HepG2 (cell line): Measurements from ENCODE around the gene MC5R. TPM values are rescaled to one million over a fixed set of nuclear protein-coding genes. Genes with fewer than 3 reads are reported as not detected.

ENCODE experiments used
- ATAC-seq: fragments of 200-7000 bp; cut with Tn5 transposase; 3 replicates; pipeline ENCODE4 v1.9.1; 2020; ENCODE audit warnings: mild to moderate bottlenecking, moderate library complexity
- BruUV-seq: library from RNA; stranded (reverse); fragments of 400-500 nt; replicated peaks from 2 replicates; lab custom pipeline; 2021; lab: Mats Ljungman, UMichigan
- CTCF ChIA-PET: fragments of 300-600 bp; formaldehyde crosslinking; extraction: SDS; loops from one replicate; lab custom pipeline; 2021; ENCODE audit warnings: low total read pairs, inconsistent platforms, low intra/inter-chr PET ratio; lab: Yijun Ruan, JAX
- POLR2A ChIA-PET: fragments of 350-600 bp; sonication (Branson Sonifier 250); formaldehyde crosslinking; loops from one replicate; lab custom pipeline; 2020; ENCODE audit warnings: antibody characterized with exemption, inconsistent platforms; lab: Yijun Ruan, JAX
- DNase-seq: peaks from one replicate; pipeline ENCODE4 v3.0.0-alpha.2; 2015; ENCODE audit warnings: low spot score
- FAIRE-seq: peaks from 3 replicates; lab custom pipeline; 2011; peaks lifted over from hg19 to GRCh38; lab: Jason Lieb, UNC
- H2AFZ ChIP-seq: one replicate; pipeline ENCODE4 v1.6.1; 2011; ENCODE audit warnings: low read length, inconsistent platforms
- H3K27ac ChIP-seq: fragments of 300-600 bp; 3 replicates; pipeline ENCODE4 v1.8.0; 2011; ENCODE audit warnings: mixed run types, mild to moderate bottlenecking, mixed read lengths, low read length, inconsistent platforms; ENCODE audit not compliant: insufficient read depth; ENCODE audit errors: extremely low read length
- H3K27me3 ChIP-seq, 2 experiments: fragments of 200-600 bp in 1 of 2; 2 replicates in 1 of 2; 3 replicates in 1 of 2; pipeline versions ENCODE4 v1.6.0 to v1.8.0; 2011; ENCODE audit warnings: low read length in 2 of 2, mild to moderate bottlenecking in 2 of 2, moderate library complexity in 2 of 2, inconsistent platforms in 1 of 2; ENCODE audit not compliant: insufficient read depth in 2 of 2, control insufficient read depth in 1 of 2
- H3K36me3 ChIP-seq, 2 experiments: fragments of 200-600 bp in 1 of 2; replicated peaks in 1 of 2; 2 replicates in 1 of 2; 3 replicates in 1 of 2; pipeline versions ENCODE4 v1.5.1 to v1.8.0; 2011; ENCODE audit warnings: low read length in 2 of 2, inconsistent platforms in 1 of 2; ENCODE audit not compliant: insufficient read depth in 2 of 2, control insufficient read depth in 1 of 2
- H3K4me1 ChIP-seq: 2 replicates; pipeline ENCODE4 v1.5.1; 2012; ENCODE audit warnings: low read length, inconsistent platforms; ENCODE audit not compliant: insufficient read depth
- H3K4me2 ChIP-seq: 2 replicates; pipeline ENCODE4 v1.6.0; 2011; ENCODE audit warnings: low read depth, low read length, inconsistent platforms
- H3K4me3 ChIP-seq, 3 experiments: fragments of 200-600 bp in 1 of 3; sonication (generic), shearing (Covaris generic) in 1 of 3; replicated peaks in 1 of 3; 2 replicates each; pipeline ENCODE4 v1.5.1; 2011 to 2016; ENCODE audit warnings: low read length in 3 of 3, inconsistent platforms in 2 of 3, low read depth in 2 of 3, mild to moderate bottlenecking in 2 of 3, control low read depth in 1 of 3, mixed read lengths in 1 of 3; ENCODE audit not compliant: insufficient read depth in 1 of 3
- H3K79me2 ChIP-seq: one replicate; pipeline ENCODE4 v1.6.1; 2011; ENCODE audit warnings: low read length, inconsistent platforms; ENCODE audit not compliant: insufficient read depth
- H3K9ac ChIP-seq: 2 replicates; pipeline ENCODE4 v1.6.0; 2011; ENCODE audit warnings: mild to moderate bottlenecking, low read depth, low read length, inconsistent platforms; ENCODE audit not compliant: insufficient read depth
- H3K9me3 ChIP-seq: 2 replicates; pipeline ENCODE4 v1.5.1; 2012; ENCODE audit warnings: mild to moderate bottlenecking, low read length
- H4K20me1 ChIP-seq: 2 replicates; pipeline ENCODE4 v1.6.0; 2011; ENCODE audit warnings: inconsistent platforms, mild to moderate bottlenecking, low read length, moderate library complexity; ENCODE audit not compliant: insufficient read depth
- ATF1 ChIP-seq: IDR thresholded peaks from 2 replicates; pipeline ENCODE4 v1.6.1; 2016; ENCODE audit warnings: mild to moderate bottlenecking, control low read depth
- CBX5 ChIP-seq: sonication (generic); formaldehyde crosslinking; IDR thresholded peaks from 2 replicates; pipeline ENCODE4 v1.4.0; 2020; ENCODE audit warnings: missing genetic modification reagents, borderline replicate concordance
- DNMT3B ChIP-seq: conservative IDR thresholded peaks from 2 replicates; pipeline ENCODE4 v1.6.1; 2016; ENCODE audit warnings: missing biosample characterization, control low read depth
- FOXK2 ChIP-seq: fragments of 450-650 bp; IDR thresholded peaks from 2 replicates; pipeline ENCODE4 v1.6.1; 2016
- GMEB2 ChIP-seq: IDR thresholded peaks from 2 replicates; pipeline ENCODE4 v1.6.1; 2016; ENCODE audit warnings: missing biosample characterization, missing genetic modification reagents, low read depth
- GRHL1 ChIP-seq: sonication (generic); formaldehyde crosslinking; conservative IDR thresholded peaks from 2 replicates; pipeline ENCODE4 v1.8.0; 2022; ENCODE audit warnings: missing genetic modification reagents
- HNF4A ChIP-seq: sonication (generic); formaldehyde crosslinking; IDR thresholded peaks from 2 replicates; pipeline ENCODE4 v1.4.0; 2020; ENCODE audit warnings: missing genetic modification reagents
- MEIS2 ChIP-seq: sonication (generic); formaldehyde crosslinking; IDR thresholded peaks from 2 replicates; pipeline ENCODE4 v1.9.0; 2021; ENCODE audit warnings: mild to moderate bottlenecking, missing genetic modification reagents
- MXD3 ChIP-seq: IDR thresholded peaks from 2 replicates; pipeline ENCODE4 v1.6.1; 2016; ENCODE audit warnings: mild to moderate bottlenecking, missing biosample characterization, missing genetic modification reagents
- SOX13 ChIP-seq, 3 experiments: fragments of 450-650 bp in 1 of 3; sonication (generic) in 1 of 3; formaldehyde crosslinking in 1 of 3; IDR thresholded peaks in 2 of 3; conservative IDR thresholded peaks in 1 of 3; 2 replicates each; pipeline versions ENCODE4 v1.5.0 to v1.6.1; 2016 to 2020; ENCODE audit warnings: antibody characterized with exemption in 1 of 3, mild to moderate bottlenecking in 1 of 3, missing compliant biosample characterization in 1 of 3, missing genetic modification reagents in 1 of 3, moderate library complexity in 1 of 3
- ZNF160 ChIP-seq: sonication (generic); formaldehyde crosslinking; IDR thresholded peaks from 2 replicates; pipeline ENCODE4 v1.8.0; 2022; ENCODE audit warnings: mild to moderate bottlenecking, inconsistent platforms, missing genetic modification reagents
- ZNF331 ChIP-seq: sonication (generic); formaldehyde crosslinking; IDR thresholded peaks from 2 replicates; pipeline ENCODE4 v1.4.0; 2020; ENCODE audit warnings: missing genetic modification reagents
- ZNF44 ChIP-seq: sonication (generic); formaldehyde crosslinking; IDR thresholded peaks from 2 replicates; pipeline ENCODE4 v1.5.1; 2020; ENCODE audit warnings: mild to moderate bottlenecking, missing genetic modification reagents
- WGBS: methylation state at CpG from one replicate; pipeline ENCODE4 v1.1.6; 2017; ENCODE audit warnings: low lambda C conversion rate; 5-methylcytosine and 5-hydroxymethylcytosine counted together
- in situ Hi-C: cut with HindIII; loops from 2 replicates; pipeline ENCODE4 v1.10.0; 2017; ENCODE audit warnings: low pct_unique_long_range_greater_than_20kb; ENCODE audit not compliant: extremely low pct_ligation_motif_present
- intact Hi-C: fragments of 100-400 bp; cut with micrococcal nuclease; formaldehyde crosslinking; loops from one replicate; pipeline ENCODE4 v1.10.0; 2022; ENCODE audit not compliant: unreplicated experiment
- polyA plus RNA-seq, 8 experiments: library from polyadenylated mRNA; depleted of rRNA in 3 of 8; stranded (reverse) in 7 of 8; unstranded in 1 of 8; fragments of >200 nt; fragmentation: Illumina TruSeq in 4 of 8; extraction: Trizol in 4 of 8; gene quantifications; 2 replicates each; pipeline versions ENCODE4 v1.2.1 to v1.2.3, GENCODE V29; 2011 to 2016; ENCODE audit warnings: low read depth in 4 of 8, missing spikeins in 1 of 8, mixed read lengths in 1 of 8; ENCODE audit not compliant: insufficient read depth in 1 of 8
- total RNA-seq, 5 experiments: library from RNA; depleted of rRNA; stranded (reverse); fragments of >200 nt; fragmentation: Illumina TruSeq; extraction: Trizol; gene quantifications; 2 replicates each; pipeline ENCODE4 v1.2.3, GENCODE V29; 2016; ENCODE audit warnings: low read depth in 1 of 5

Gene MC5R
- total and polyA plus RNA-seq, 2 of the 13 experiments (the other 11 are each of a cell fraction or from before 2014, with no cell fraction given), result not detected

- H3K4me1 ChIP-seq, result peaks cover 10% of the 10 kb centered on the region
- H3K27ac ChIP-seq, result no peak overlapping the region
- no peaks in the 10 kb centered on the region for H4K20me1 ChIP-seq
- TF ChIP-seq ATF1 (CRISPR knock-in tag) (no peak), DNMT3B (CRISPR knock-in tag) (no peak), GMEB2 (CRISPR knock-in tag) (no peak)
- TF ChIP-seq, all 625 proteins: peak for 0
- FAIRE-seq (no peak), DNase-seq (no peak), ATAC-seq (no peak)
- ChIA-PET CTCF (no interaction called here), POLR2A (no interaction called here)
- in situ Hi-C loops (loop anchor here (25.0 kb wide), 1 partner anchor 237 kb away; no protein-coding TSS in a partner anchor), intact Hi-C loops (no loop called here)
- H3K79me2 ChIP-seq, result no peaks in the 10 kb centered on the region
- no peak overlapping the region for H3K4me2 ChIP-seq
- WGBS, result 51% methylated on average over 10 of the region's 11 CpGs
- no TSS peak for BruUV-seq
- no peak overlapping the region for H3K9ac ChIP-seq
- no peak overlapping the region for H3K4me3 ChIP-seq
- H3K27me3 ChIP-seq, result peaks cover 1 to 21% of the 10 kb centered on the region in 2 experiments; a peak in 3 of 5 replicates
- H3K36me3 ChIP-seq, result no peaks in the 10 kb centered on the region
- no peak overlapping the region for H2AFZ ChIP-seq
- no peaks in the 10 kb centered on the region for H3K9me3 ChIP-seq
These were observed 24.6 kb upstream of the MC5R start for GRCh38 chr18:13799396-13799795.

- Histone ChIP-seq H3K4me3 (peak overlapping the region; percentile 32 to 61 (median 38); a peak in 4 of 6 replicates), H3K4me1 (peaks cover 10% of the 10 kb centered on the region), H3K27me3 (peaks cover 1 to 21% of the 10 kb centered on the region in 2 experiments; a peak in 3 of 5 replicates), H3K27ac (no peak overlapping the region), H3K79me2 (no peaks in the 10 kb centered on the region), H4K20me1 (no peaks in the 10 kb centered on the region), H3K9me3 (no peaks in the 10 kb centered on the region), H3K9ac (no peak overlapping the region), H2AFZ (peak overlapping the region; percentile 66), H3K4me2 (peak overlapping the region; percentile 76), H3K36me3 (no peaks in the 10 kb centered on the region)
- POLR2A ChIA-PET, result no interaction called here
- FAIRE-seq (peak; percentile 23), DNase-seq (peak; percentile 49), ATAC-seq (peak; percentile 99)
- CTCF ChIA-PET, result interaction anchor here (1.4 kb wide), 1 partner anchor 242 kb away, joined by 6 read pairs; no protein-coding TSS in a partner anchor
- no TSS peak for BruUV-seq
- in situ Hi-C loops, result no loop called here
- intact Hi-C loops, result loop anchor here (5.0 kb wide), 1 partner anchor 243 kb away; no protein-coding TSS in a partner anchor
- 15% methylated on average over 21 of the region's 30 CpGs for WGBS
- TF ChIP-seq ZNF160 (CRISPR knock-in tag) (0 out of 2 replicates have a peak, but pooled peaks have one; percentile 26), GRHL1 (CRISPR knock-in tag) (no peak), HNF4A (CRISPR knock-in tag) (no peak), MXD3 (CRISPR knock-in tag) (peak; percentile 44; the same call in 1 of the 2 replicates), MEIS2 (0 out of 2 replicates have a peak, but pooled peaks have one; percentile 38), ZNF331 (CRISPR knock-in tag) (0 out of 2 replicates have a peak, but pooled peaks have one; percentile 35), FOXK2 (no peak), SOX13 (IDR thresholded peaks at IDR 0.05) (no peak), SOX13 (CRISPR knock-in tag; conservative IDR thresholded peaks at IDR 0.05 in 1 of 2, IDR thresholded peaks at IDR 0.05 in 1 of 2) (no peak), ZNF44 (CRISPR knock-in tag) (no peak), CBX5 (CRISPR knock-in tag) (peak; percentile 22; the same call in 1 of the 2 replicates)
These were observed 23.3 kb upstream of the MC5R start for GRCh38 chr18:13800505-13801259.
